Naive B cell (primary cell): ENCODE measurements around the gene XPC. TPM values are rescaled to one million over a fixed set of nuclear protein-coding genes. Genes with fewer than 3 reads are reported as not detected.

ENCODE experiments used
- polyA plus RNA-seq, 6 donors: library from polyadenylated mRNA; unstranded; fragments of 300-500 nt; fragmentation: Illumina TruSeq; gene quantifications; one replicate each; pipeline ENCODE4 v1.2.3, GENCODE V29; 2021; ENCODE audit warnings: low read depth in 6 of 6

The XPC gene
- polyA plus RNA-seq, 6 donors from 2014 or later, result 10.0 to 36.6 (median 32.3) TPM

Other genes with a start within 250 kb of the XPC start
- gene CHCHD4, start 53.7 kb downstream of the XPC start, polyA plus RNA-seq, result 10 to 100 TPM in 3 of 6 donors, 1 to 10 TPM in 3; 6.4 to 17.5 (median 11.3) TPM
- gene TMEM43, start 53.5 kb downstream of the XPC start, polyA plus RNA-seq, result 10 to 100 TPM; 36.7 to 42.9 (median 39.2) TPM
- gene LSM3, start 216 bp upstream of the XPC start, polyA plus RNA-seq, result 10 to 100 TPM; 23.5 to 41.6 (median 31.2) TPM
- gene SLC6A6, start 224.0 kb upstream of the XPC start, polyA plus RNA-seq, result 1 to 10 TPM; 4.7 to 9.1 (median 6.2) TPM